Activated T-cell treated with anti-CD3 and anti-CD28 coated beads, Interleukin-2, amount 50 U/mL, for 1 hour (primary cell): ENCODE data around the gene SLC25A23.
"Not testable (repeated sequence)": the region's sequence is repeated elsewhere in the genome, so short reads cannot be mapped to it uniquely, and the experiment has no call there.

ENCODE experiments used
- DNase-seq: peaks from one replicate; pipeline ENCODE4 v3.0.0-alpha.2; 2020

SLC25A23 gene

GRCh38 chr19:6455924-6456323 lies 3.7 kb downstream of the SLC25A23 start:
- no peak for DNase-seq

DNA sequence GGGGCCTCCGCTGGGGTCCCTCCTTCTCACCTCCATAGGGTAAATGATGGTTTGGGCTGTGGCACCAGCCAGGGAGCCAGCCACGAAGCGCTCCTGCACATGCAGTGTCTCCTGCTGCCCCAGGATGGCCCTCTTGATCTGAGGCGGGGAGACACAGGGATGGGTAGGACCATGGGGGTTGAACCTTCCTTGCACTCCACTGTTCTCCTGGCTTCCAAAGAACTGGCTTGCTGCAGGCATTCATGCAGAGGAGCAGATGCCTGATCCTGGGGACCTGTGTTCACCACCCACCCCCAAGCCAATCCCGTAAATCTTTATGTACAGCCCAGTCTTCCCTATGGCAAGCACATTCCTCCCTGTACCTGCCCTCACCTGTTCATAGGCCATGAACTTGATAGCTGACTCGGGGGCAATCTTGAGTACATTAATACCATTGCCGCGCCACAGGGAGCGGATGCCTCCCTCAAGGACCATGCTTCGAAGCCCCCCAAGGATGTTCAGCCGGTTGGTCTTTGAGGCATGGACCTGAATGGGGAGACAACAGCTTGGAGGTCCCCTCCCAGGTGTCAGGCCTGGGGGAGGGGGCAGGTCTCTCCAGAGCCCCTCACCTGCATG lies 5.5 kb downstream of the SLC25A23 start:
- DNase-seq: no peak

DNA sequence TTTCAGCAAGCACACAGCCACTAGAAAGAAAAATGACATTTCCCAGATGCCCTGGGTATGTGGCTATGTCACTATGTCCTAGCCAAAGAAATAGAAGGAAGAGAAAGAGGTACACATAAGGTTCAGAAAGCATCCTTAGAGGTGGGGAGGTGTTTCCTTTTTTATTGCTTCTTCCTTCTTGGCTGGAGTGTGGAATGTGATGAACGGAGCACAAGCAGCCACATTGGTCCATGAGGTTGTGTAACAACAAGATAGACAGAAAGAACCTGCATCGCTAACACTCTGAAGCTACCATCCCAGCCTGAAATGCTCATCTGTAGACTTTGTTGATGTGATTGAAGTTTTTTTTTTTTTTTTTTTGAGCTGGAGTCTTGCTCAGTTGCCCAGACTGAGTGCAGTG lies 6.7 kb downstream of the SLC25A23 start:
- no peak for DNase-seq

DNA sequence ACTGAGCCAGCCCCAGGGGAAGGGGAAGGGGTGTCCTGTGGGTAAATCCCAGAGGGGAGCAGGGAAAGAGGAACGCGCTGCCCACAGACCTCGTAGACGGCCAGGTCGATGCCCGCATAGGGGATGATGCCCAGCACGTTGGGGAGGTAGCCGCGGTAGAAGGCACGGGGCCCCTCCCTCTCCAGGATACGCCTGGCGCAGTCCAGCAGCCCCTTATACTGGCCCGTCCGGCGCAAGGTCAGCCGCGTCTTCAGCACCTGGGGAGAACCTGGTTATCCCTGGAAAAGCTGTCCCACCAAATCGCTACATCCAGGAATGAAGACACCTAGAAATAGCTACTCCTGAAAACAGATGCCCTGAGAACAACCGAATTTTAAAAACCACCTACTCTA lies 7.4 kb downstream of the SLC25A23 start:
- DNase-seq: no peak

DNA sequence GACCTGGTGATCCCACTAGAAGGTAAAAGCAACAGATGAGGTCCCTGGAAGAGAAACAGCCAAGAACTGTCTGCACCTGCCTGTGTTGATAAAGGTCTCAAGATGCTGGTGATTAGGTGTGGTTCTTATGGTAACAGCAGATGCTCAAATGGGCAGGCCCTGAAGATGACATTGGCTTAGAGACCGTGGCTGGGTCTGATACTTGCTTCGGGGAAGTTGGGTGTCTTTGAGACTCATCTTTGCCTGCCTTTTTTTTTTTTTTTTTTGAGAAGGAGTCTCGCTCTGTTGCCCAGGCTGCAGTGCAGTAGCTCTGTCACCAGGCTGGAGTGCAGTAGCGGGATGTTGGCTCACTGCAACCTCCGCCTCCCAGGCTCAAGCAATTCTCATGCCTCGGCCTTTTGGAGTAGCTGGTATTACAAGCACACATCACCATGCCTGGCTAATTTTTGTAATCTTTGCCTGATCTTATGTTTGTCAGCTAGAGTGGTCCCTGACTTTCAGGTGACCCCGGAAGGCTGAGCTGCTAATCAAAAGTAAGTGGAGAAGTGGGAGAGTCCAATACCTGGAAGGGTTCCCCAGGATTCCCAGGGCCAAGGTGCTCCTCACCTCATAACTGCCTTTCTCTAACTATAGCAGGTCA lies 7.9 kb downstream of the SLC25A23 start:
- DNase-seq: no peak

- no peak for DNase-seq
These were observed 9.4 kb downstream of the SLC25A23 start for GRCh38 chr19:6450166-6450565.

DNA sequence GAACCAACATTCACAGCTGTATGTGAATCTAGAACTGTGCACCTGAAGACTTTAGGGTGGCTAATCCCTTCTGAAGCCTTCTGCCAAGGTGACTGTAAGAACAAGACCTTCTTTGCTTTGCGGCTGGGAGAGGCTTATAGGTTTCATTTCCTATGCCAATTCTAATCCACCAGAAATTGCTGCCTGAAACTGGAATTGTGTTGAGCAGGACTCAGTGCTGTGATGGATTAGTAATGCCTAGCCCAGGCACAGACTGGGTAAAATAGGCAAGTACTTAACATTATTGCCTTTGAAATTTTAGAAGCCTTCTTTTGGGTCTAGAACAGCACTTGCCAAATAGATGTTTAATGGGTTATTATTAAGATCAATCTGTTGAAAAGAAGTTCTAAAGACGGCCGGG lies 11.5 kb downstream of the SLC25A23 start:
- no peak for DNase-seq

- DNase-seq: no peak
These were observed 13.1 kb downstream of the SLC25A23 start for GRCh38 chr19:6446452-6446851.

- DNase-seq: no peak
These were observed 15.6 kb downstream of the SLC25A23 start for GRCh38 chr19:6443986-6444385.

GRCh38 chr19:6442087-6442688 lies 17.4 kb downstream of the SLC25A23 start:
- DNase-seq: no peak

DNA sequence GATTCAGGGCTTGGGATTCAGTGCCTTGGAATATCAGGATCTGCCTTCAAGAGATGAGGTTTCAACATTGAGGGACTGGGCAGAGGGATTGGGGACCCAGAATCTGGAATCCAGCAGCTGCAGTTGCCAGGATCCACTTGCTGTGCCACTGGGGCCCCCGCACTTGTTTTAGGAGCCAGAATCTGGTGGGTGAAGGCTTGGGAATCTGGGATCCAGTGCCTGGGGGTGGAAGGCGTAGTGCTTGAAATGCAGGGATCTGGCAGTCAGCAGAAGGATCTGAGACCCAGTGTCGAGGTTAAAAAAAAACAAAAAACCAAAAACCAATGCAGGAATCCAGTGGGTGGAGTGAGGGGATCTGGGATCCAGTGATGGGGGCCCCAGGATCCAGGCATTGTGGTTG lies 18.7 kb downstream of the SLC25A23 start:
- DNase-seq: no peak

DNA sequence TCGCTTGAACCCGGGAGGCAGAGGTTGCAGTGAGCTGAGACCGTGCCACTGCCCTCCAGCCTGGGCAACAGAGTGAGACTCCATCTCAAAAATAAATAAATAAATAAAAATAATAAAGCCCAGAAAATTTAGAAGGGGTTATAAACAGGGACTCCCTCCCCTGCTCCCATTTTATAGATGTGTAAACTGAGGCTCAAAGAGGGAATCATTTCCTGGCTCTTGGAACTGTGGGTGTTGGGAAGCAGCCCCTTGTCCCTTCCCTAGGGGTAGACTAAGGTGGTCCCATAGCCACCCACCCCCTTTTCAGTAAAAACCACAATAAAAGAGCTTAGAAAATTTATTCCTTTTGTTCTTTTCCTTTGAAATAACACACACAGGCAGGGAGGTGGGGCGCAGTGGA lies 19.8 kb downstream of the SLC25A23 start:
- no peak for DNase-seq

- no peak for DNase-seq
These were observed 25.9 kb downstream of the SLC25A23 start, which contains the start of gene SLC25A41 for GRCh38 chr19:6433663-6434062. Gene SLC25A41, minus strand, starts transcription at chr19:6433763. Its CDS starts 70 bp downstream, at chr19:6433693.

GRCh38 chr19:6433165-6433564 lies 26.4 kb downstream of the SLC25A23 start:
- no peak for DNase-seq

- DNase-seq: no peak
These were observed 27.7 kb downstream of the SLC25A23 start for GRCh38 chr19:6431891-6432290.

DNA sequence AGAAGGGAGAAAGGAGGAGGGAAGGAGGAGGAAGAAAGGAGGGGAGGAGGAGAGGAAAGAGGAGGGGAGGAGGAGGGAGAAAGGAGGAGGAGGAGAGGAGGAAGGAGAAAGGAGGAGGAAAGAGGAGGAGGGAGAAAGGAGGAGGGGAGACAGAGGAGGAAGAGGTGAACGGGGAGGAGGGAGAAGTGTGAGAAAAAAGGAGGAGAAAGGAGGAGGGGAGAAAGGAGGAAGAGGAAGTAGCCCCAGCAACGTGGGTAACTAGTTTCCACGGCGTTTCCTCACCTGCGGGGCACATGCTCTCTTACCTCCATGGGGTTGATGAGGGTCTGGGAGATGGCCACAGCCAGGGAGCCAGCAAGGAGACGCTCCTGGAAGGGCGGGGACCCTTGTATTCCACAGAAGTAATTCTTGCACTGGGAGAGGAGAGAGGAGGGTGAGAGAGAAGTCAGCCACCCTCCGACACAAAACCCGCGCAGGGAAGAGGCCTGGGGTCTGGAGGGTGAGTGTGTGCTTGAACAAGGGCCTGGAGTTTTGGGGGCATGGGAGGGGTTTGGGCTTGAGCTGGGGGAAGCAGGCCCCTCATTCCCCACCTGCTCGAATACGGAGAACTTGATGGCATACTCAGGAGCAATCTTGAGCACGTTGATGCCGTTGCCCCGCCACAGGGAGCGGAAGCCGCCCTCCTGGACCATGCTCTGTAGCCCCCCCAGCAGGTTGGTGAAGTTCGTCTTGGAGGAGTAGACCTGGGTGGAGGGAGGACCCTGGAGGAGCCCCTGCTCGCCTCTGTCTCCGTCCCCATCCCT lies 30.0 kb downstream of the SLC25A23 start:
- no peak for DNase-seq

- not testable (repeated sequence) for DNase-seq
These were observed 30.7 kb downstream of the SLC25A23 start for GRCh38 chr19:6428692-6429418.

DNA sequence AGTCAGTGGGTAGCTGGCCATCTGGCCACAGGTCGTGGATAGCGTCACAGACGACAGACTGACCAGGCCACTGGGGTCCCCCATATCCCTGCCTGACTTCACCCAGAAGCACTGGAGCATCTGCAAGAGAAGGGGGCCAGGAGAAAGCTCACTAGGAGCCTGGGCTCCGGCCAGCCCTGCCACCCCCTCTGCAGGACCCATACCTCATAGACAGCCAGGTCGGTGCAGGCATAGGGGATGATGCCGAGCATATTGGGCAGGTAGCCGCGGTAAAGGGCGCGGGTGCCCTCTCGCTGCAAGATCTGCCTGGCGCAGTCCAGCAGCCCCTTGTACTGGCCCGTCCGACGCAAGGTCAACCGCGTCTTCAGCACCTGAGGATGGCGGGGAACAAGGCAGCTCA lies 32.5 kb downstream of the SLC25A23 start:
- no peak for DNase-seq

DNA sequence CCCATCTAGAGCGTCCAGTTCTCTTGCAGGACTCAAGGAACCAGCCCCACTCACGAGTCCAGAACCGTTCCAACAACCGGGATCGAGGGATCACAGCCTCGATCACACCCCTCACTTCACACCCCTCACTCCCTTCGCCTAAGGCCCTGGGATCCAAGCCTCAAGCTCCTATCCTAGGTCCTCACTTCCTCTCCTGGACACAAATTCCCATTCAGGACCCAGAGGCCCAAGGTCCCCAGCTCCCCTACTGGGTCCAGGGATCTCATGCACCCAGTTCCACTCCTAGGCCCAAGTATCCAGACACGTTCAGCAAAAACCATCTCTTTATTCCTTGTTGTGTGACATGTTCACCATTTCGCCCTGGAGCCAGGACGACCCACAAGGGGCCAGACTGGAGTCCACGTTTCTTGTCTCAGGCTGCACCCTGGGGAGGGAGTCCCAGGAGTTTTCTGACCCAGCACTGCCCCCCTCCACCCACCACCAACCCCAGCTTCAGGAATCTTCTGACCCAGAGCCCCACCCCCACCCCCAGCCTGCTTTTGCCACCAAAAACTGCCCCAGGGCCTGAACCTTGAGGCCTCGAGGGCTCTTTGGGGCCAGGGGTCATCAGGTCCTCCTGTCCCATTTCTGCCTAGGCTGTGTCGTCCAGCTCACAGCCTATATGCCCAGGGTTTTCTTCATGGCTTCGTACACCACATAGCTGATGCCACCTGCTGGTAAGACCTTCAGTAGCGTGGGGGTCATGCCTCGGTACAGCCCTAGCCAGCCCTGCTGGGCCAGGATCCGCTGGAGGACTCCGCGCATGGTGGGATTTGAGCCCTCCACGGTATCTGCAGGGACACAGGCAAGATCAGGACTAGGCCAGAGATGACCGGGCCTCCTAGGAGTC lies 33.6 kb downstream of the SLC25A23 start:
- no peak for DNase-seq

DNA sequence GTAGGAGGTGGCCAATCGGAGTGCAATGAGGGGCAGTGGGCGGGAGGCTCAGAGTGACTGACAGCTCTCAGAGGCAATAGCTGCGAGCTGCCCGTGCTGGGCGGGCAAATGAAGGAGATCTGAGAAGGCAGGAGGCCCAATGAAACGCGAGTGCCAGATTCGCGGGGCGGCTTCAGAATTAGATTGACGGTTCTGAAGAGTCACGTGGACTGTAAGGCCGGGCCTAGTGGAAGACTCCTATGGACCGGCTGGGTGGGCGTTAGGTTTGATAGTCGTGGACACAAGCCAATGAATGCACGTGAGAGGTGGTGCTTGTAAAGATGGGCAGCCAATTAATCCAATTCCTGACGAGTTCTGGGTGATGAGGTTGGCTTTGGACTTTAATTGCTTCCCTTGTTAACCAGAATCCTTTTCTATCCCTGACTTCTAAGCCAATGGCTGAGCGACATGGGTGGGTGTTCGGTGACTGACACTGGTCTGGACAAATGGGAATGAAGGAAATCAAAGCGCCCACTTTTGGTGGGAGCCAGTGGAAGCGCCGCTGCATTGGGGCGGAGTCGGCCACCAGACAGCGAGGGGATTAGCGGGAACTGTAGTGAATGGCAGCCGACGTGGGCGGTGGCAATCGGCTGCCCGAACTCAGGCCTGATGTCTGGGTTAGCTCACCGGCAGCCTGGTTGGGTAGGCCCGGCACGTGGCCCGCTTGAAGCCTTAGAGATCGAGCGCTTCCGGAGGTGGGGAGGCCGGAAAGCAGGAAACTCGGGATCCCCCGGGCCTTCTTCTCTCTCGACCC lies 34.5 kb downstream of the SLC25A23 start:
- DNase-seq: peak; percentile 97
